ENCODE results near the gene RNASE8.

GRCh38 chr14:21106498-21107282, 49.1 kb downstream of the RNASE8 start:
- TF ChIP-seq CTCF (IDR thresholded peaks at IDR 0.05) (peak; percentile 98), ZFX (IDR thresholded peaks at IDR 0.05; ENCODE audit: borderline replicate concordance) (no peak)
